T-helper 17 cell (primary cell): ENCODE results near the gene MFRP. TPM values are rescaled to one million over a fixed set of nuclear protein-coding genes. Genes with fewer than 3 reads are reported as not detected.
A peak's percentile ranks its signal among the peaks of the same experiment; 100 is the strongest.

Experiments
- ATAC-seq: fragments of 150-1000 bp; cut with Tn5 transposase; 2 replicates; pipeline ENCODE4 v1.10.0; 2021; ENCODE audit warnings: mild to moderate bottlenecking, moderate library complexity
- DNase-seq, 3 donors: peaks; one replicate each; pipeline versions ENCODE4 v3.0.0 to v3.0.0-alpha.2; 2020 to 2021
- H3K9me3 ChIP-seq: one replicate; pipeline ENCODE4 v1.7.0; 2013; ENCODE audit warnings: low read length, mild to moderate bottlenecking; ENCODE audit not compliant: control insufficient read depth, poor library complexity, severe bottlenecking
- H3K27ac Mint-ChIP-seq: one replicate; pipeline ENCODE4 v1.8.0; 2022; ENCODE audit warnings: mild to moderate bottlenecking, moderate library complexity, mixed read lengths
- H3K27me3 Mint-ChIP-seq: one replicate; pipeline ENCODE4 v1.8.0; 2022; ENCODE audit warnings: mixed read lengths
- H3K36me3 Mint-ChIP-seq: one replicate; pipeline ENCODE4 v1.8.0; 2022; ENCODE audit warnings: low read depth, mixed read lengths
- H3K4me1 Mint-ChIP-seq: one replicate; pipeline ENCODE4 v1.8.0; 2022; ENCODE audit warnings: mild to moderate bottlenecking, mixed read lengths
- H3K4me3 Mint-ChIP-seq: one replicate; pipeline ENCODE4 v1.8.0; 2022; ENCODE audit warnings: mild to moderate bottlenecking, moderate library complexity, mixed read lengths
- total RNA-seq, 4 donors: library from RNA in 2 of 4; stranded (reverse) in 2 of 4; gene quantifications; one replicate each; pipeline ENCODE4 v1.2.3 and lab custom pipeline; 2022 to 2026

MFRP gene
- total RNA-seq, 2 donors from 2014 or later: not detected

- H3K27me3 Mint-ChIP-seq: peaks cover 38% of the 10 kb centered on the region
- DNase-seq: no peak
- peaks cover 19% of the 10 kb centered on the region for H3K4me1 Mint-ChIP-seq
- H3K4me3 Mint-ChIP-seq: no peak overlapping the region
- no peak overlapping the region for H3K27ac Mint-ChIP-seq
- H3K36me3 Mint-ChIP-seq: no peaks in the 10 kb centered on the region
- H3K9me3 ChIP-seq: no peaks in the 10 kb centered on the region
- ATAC-seq: no peak
Observed at GRCh38 chr11:119359365-119360214, 13.1 kb upstream of the MFRP start.

DNA sequence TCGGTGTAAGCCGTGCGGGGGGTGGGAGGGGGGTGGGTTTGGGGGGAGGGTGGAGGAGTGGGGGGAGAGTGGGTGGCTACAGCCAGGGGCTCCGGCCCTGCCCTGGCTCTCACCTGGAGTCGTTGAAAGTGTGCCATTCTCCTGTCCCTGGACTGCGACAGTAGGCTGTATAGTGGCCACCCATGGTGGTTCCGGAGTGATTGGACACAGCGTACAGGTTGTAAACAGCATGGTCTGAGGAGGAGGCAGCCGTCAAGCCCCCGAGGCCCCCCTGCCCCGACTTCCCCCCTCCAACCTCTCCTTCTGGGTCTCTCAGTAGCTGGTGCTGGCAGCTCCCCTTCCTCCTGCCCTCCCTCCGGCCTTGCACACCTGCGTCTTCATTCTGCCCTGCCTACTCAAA, 10.6 kb upstream of the MFRP start:
- H3K4me3 Mint-ChIP-seq: peak overlapping the region; percentile 92

DNA sequence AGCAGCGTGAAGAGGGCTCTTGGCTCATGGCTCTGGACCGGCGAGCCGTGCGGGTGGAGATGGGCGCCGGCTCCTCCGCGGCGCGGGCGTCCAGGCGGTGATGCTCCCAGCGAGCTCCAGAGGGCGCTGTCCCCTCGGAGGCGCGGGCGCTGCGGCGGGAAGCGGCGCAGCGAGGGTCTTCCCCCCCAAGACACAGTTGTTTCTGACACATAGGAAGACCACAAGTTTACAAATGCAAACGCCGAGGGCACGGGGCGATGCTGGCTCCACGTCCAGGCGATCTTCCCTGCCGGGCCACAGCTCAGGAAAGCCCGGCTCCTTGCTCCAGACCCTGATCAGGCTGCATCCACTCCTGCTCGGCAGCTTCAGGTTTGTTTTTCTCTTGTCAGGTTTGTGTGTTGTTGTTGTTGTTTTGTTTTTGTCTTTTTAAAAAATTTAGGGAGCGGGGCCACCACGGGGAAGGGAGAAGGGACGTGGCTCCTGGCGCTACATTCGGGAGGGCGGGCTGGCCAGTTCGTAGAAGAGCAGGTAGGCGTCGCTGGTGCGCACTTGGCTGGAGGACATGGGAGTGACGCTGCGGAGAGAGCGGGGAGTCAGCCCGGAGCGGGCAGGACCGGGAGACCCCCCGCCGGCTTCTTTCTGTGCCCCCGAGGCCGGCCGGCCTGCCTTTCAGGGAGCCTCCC, 10.0 kb upstream of the MFRP start:
- Mint-ChIP-seq H3K27me3 (peaks cover 30% of the 10 kb centered on the region), H3K27ac (peak overlapping the region; percentile 81), H3K4me3 (peak overlapping the region; percentile 92), H3K4me1 (peaks cover 16% of the 10 kb centered on the region), H3K36me3 (peaks cover under 1% of the 10 kb centered on the region)
- DNase-seq: peak; percentile 57 to 61 (median 59)
- H3K9me3 ChIP-seq: no peaks in the 10 kb centered on the region
- peak; percentile 93 for ATAC-seq

More for the DNA sequence above, 10.6 kb upstream of the MFRP start:
- H3K4me1 Mint-ChIP-seq: peaks cover 16% of the 10 kb centered on the region
- H3K27me3 Mint-ChIP-seq: peaks cover 31% of the 10 kb centered on the region
- no peaks in the 10 kb centered on the region for H3K36me3 Mint-ChIP-seq
- no peak for ATAC-seq
- DNase-seq: no peak
- peak overlapping the region; percentile 81 for H3K27ac Mint-ChIP-seq
- H3K9me3 ChIP-seq: no peaks in the 10 kb centered on the region

GRCh38 chr11:119355091-119355843, 8.8 kb upstream of the MFRP start:
- ATAC-seq (no peak), DNase-seq (no peak)
- Mint-ChIP-seq H3K4me1 (peaks cover 17% of the 10 kb centered on the region), H3K27me3 (peaks cover 30% of the 10 kb centered on the region), H3K36me3 (peaks cover 4% of the 10 kb centered on the region), H3K27ac (no peak overlapping the region), H3K4me3 (peak overlapping the region; percentile 65)
- no peaks in the 10 kb centered on the region for H3K9me3 ChIP-seq

DNA sequence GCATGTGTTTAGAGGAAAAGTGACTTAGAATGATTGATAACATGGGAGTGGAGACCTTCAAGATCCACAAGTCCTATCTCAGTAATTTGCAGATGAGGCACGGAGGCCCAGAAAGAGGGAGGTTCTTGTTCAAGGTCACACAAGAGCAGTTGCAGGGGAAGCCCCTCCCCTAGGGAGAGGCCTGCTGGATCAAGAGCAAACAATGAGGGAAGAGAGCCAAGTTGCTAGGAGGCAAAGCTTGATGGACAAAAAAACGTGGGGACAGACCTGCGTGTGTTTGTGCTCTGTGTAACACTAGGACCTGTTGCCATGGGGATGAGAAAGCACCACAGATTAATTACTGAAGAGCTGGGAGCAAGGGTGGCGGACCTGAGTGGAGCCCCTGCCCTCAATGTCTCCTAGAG, 6.4 kb upstream of the MFRP start:
- no peak for ATAC-seq
- Mint-ChIP-seq H3K27me3 (peaks cover 23% of the 10 kb centered on the region), H3K4me1 (peaks cover 17% of the 10 kb centered on the region), H3K4me3 (no peak overlapping the region), H3K36me3 (peaks cover 4% of the 10 kb centered on the region), H3K27ac (no peak overlapping the region)
- no peak for DNase-seq
- H3K9me3 ChIP-seq: no peaks in the 10 kb centered on the region

- DNase-seq (no peak), ATAC-seq (no peak)
- H3K36me3 Mint-ChIP-seq: peaks cover 4% of the 10 kb centered on the region
- H3K4me1 Mint-ChIP-seq: peaks cover 9% of the 10 kb centered on the region
- H3K27me3 Mint-ChIP-seq: peaks cover 29% of the 10 kb centered on the region
- H3K4me3 Mint-ChIP-seq: no peak overlapping the region
- no peaks in the 10 kb centered on the region for H3K9me3 ChIP-seq
- H3K27ac Mint-ChIP-seq: no peak overlapping the region
Observed at GRCh38 chr11:119351232-119351631, 4.7 kb upstream of the MFRP start.

DNA sequence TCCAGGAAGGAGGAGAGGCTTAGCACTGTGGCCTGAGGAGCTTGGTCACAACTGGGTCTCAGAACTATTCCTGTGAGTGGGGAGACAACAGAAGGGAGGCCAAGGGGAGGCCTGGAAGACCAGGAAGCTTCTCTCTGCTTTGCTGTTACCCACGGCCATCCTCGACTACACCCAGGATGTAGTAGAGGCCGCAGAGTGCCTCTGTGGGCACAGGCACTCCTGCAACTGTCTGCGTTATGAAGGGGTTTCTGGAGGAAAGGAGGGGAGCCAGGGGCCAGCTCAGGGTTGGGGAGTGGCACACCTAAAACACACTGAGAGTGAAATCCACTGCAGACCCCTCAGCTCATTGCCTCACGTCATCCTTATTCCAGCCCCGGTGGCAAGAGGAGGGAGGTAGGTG, 3.8 kb upstream of the MFRP start:
- no peaks in the 10 kb centered on the region for H3K9me3 ChIP-seq
- Mint-ChIP-seq H3K36me3 (peaks cover 4% of the 10 kb centered on the region), H3K27ac (peak overlapping the region; percentile 32), H3K4me1 (peaks cover 5% of the 10 kb centered on the region), H3K4me3 (no peak overlapping the region), H3K27me3 (peaks cover 28% of the 10 kb centered on the region)
- DNase-seq (no peak), ATAC-seq (no peak)

DNA sequence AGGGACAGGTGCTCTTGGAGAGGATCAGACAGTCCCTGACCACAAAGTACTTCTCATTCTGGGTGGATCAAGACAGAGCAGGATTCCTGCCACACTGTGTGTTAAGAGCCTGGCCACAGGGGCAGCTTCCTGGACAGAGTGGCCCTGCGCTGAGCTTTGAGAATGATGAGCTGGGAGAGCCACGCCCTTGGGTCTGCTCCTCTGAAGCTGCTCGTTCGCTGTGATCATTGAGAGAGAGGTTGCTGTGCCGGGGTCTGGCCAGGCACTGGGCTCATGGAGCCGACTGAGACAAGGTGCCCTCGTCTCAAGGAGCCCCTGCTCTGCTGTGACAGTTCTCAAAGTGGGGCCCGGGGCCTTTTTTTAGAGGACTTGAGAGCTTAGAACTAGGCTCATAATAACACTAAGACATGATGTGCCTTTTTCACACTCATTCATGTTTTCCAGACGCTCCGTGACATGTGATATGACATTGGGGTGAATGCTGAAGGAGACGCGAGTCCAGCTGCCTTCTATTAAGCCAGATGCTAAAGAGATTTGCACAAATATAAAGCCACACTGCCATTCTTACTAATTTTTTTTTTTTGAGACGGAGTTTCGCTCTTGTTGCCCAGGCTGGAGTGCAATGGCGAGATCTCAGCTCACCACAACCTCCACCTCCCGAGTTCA, 1.6 kb upstream of the MFRP start:
- no peak for DNase-seq
- Mint-ChIP-seq H3K4me3 (no peak overlapping the region), H3K36me3 (peaks cover 7% of the 10 kb centered on the region), H3K4me1 (peaks cover 5% of the 10 kb centered on the region), H3K27ac (no peak overlapping the region), H3K27me3 (peaks cover 33% of the 10 kb centered on the region)
- no peaks in the 10 kb centered on the region for H3K9me3 ChIP-seq
- no peak for ATAC-seq

DNA sequence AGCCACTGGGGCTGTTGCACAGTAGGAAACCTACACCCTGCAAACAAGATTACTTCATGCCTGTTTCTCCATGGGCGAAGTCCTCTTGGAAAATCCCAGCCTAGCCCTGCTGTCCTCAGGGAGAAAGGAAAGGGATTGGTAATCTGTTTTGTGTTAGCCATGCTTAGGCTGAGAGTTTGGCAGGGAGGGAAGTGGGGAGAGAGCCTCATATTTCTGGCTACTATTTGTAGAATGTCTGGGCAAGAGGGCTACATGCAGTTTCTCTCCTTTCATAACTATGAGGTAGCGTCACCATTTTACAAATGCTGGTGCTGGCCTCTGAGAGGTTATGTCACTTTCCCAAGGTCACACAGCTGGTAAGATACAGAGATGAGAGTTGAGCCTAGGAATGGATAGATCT, 737 bp upstream of the MFRP start:
- DNase-seq (no peak), ATAC-seq (no peak)
- Mint-ChIP-seq H3K4me1 (peaks cover 5% of the 10 kb centered on the region), H3K36me3 (peaks cover 7% of the 10 kb centered on the region), H3K4me3 (no peak overlapping the region), H3K27ac (no peak overlapping the region), H3K27me3 (peaks cover 34% of the 10 kb centered on the region)
- H3K9me3 ChIP-seq: no peaks in the 10 kb centered on the region

DNA sequence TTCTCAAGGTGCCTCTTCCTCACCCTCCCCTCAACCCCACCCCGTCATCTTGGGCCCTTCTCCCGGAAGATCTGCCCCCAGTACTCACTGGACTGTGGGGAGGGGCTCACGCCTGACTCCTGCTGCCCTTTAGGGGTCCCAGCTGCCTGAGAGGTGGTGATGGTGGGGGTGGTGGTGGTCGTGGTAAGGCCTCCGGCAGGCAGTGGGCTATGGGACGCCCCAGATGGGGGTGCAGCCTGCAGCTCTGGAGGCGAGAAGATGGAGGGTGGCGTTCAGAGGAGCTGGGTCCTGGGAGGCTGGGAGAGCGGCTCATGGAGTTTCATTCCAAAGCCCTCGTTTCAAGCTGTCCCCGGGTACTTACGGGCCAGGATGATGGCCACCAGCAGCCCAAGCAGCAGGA, 820 bp downstream of the MFRP start:
- Mint-ChIP-seq H3K4me1 (peaks cover 10% of the 10 kb centered on the region), H3K4me3 (no peak overlapping the region), H3K27me3 (peaks cover 38% of the 10 kb centered on the region), H3K27ac (no peak overlapping the region), H3K36me3 (peaks cover 7% of the 10 kb centered on the region)
- H3K9me3 ChIP-seq: no peaks in the 10 kb centered on the region
- ATAC-seq (no peak), DNase-seq (no peak)

- Mint-ChIP-seq H3K27ac (no peak overlapping the region), H3K27me3 (peaks cover 38% of the 10 kb centered on the region), H3K4me1 (peaks cover 8% of the 10 kb centered on the region), H3K36me3 (peaks cover 7% of the 10 kb centered on the region), H3K4me3 (no peak overlapping the region)
- H3K9me3 ChIP-seq: no peaks in the 10 kb centered on the region
- no peak for ATAC-seq
- no peak for DNase-seq
Observed at GRCh38 chr11:119344291-119345010, 2.1 kb downstream of the MFRP start.

- DNase-seq (no peak), ATAC-seq (no peak)
- no peaks in the 10 kb centered on the region for H3K9me3 ChIP-seq
- Mint-ChIP-seq H3K4me3 (no peak overlapping the region), H3K27ac (no peak overlapping the region), H3K27me3 (peaks cover 45% of the 10 kb centered on the region), H3K4me1 (peaks cover 10% of the 10 kb centered on the region), H3K36me3 (peaks cover 10% of the 10 kb centered on the region)
Observed at GRCh38 chr11:119343726-119344125, 2.8 kb downstream of the MFRP start.
